Fibroblast of lung (primary cell): Measurements from ENCODE around the gene NLGN1.

Experiments
- CTCF ChIP-seq, 2 donors: IDR thresholded peaks in 1 of 2; conservative IDR thresholded peaks in 1 of 2; 1 replicate in 1 of 2; 2 replicates in 1 of 2; pipeline ENCODE4 v1.5.1; 2011 to 2012; ENCODE audit warnings: low read length in 2 of 2, control low read depth in 1 of 2, inconsistent platforms in 1 of 2, low read depth in 1 of 2, mild to moderate bottlenecking in 1 of 2
- EZH2 ChIP-seq: IDR thresholded peaks from 2 replicates; pipeline ENCODE4 v1.5.1; 2012; ENCODE audit warnings: low read length, control low read depth, mild to moderate bottlenecking; ENCODE audit errors: missing control alignments

GRCh38 chr3:173785004-173785403, 387.5 kb downstream of the NLGN1 start:
- no peak for TF ChIP-seq EZH2
- TF ChIP-seq CTCF (conservative IDR thresholded peaks at IDR 0.05 in 1 of 2, IDR thresholded peaks at IDR 0.05 in 1 of 2; ENCODE audit: low read depth in 1 of 2, low read length in 2 of 2), result no peak
